GM23338 (cell line): ENCODE results near the gene KRTAP4-11. TPM values are rescaled to one million over a fixed set of nuclear protein-coding genes. Genes with fewer than 3 reads are reported as not detected.
"Not testable (repeated sequence)": the region's sequence is repeated elsewhere in the genome, so short reads cannot be mapped to it uniquely, and the experiment has no call there.

ENCODE experiments used
- ATAC-seq: fragments of 200-7000 bp; cut with Tn5 transposase; 3 replicates; pipeline ENCODE4 v1.9.1; 2020
- DNase-seq: peaks from one replicate; pipeline ENCODE4 v3.0.0-alpha.2; 2015; ENCODE audit warnings: low spot score
- H2AFZ ChIP-seq: fragments of 200-600 bp; sonication (generic); 2 replicates; pipeline ENCODE4 v1.8.0; 2016; ENCODE audit warnings: antibody characterized with exemption, mild to moderate bottlenecking, moderate library complexity
- H3F3A ChIP-seq: fragments of 200-600 bp; sonication (generic); replicated peaks from 2 replicates; pipeline ENCODE4 v1.8.0; 2017; ENCODE audit warnings: antibody characterized with exemption, mixed run types, low read depth
- H3K27ac ChIP-seq: fragments of 200-600 bp; sonication (generic); 2 replicates; pipeline ENCODE4 v1.6.1; 2016; ENCODE audit warnings: low read depth
- H3K27me3 ChIP-seq: fragments of 200-600 bp; sonication (generic); 2 replicates; pipeline ENCODE4 v1.8.0; 2016; ENCODE audit warnings: mild to moderate bottlenecking, mixed run types, moderate library complexity; ENCODE audit not compliant: insufficient read depth
- H3K36me3 ChIP-seq: fragments of 200-600 bp; sonication (generic); 2 replicates; pipeline ENCODE4 v1.8.0; 2016; ENCODE audit warnings: mild to moderate bottlenecking; ENCODE audit not compliant: insufficient read depth
- H3K4me1 ChIP-seq: fragments of 200-600 bp; sonication (generic); 2 replicates; pipeline ENCODE4 v1.8.0; 2016; ENCODE audit warnings: mild to moderate bottlenecking, moderate library complexity; ENCODE audit not compliant: insufficient read depth
- H3K4me2 ChIP-seq: fragments of 200-600 bp; sonication (generic); 2 replicates; pipeline ENCODE4 v1.7.1; 2017; ENCODE audit warnings: mixed run types
- H3K4me3 ChIP-seq: fragments of 200-600 bp; sonication (generic); 2 replicates; pipeline ENCODE4 v1.6.1; 2016; ENCODE audit warnings: mixed run types
- H3K79me2 ChIP-seq: fragments of 200-600 bp; sonication (generic); replicated peaks from 2 replicates; pipeline ENCODE4 v1.8.0; 2017; ENCODE audit warnings: mild to moderate bottlenecking; ENCODE audit not compliant: insufficient read depth
- H3K9me2 ChIP-seq: fragments of 200-600 bp; sonication (generic); 2 replicates; pipeline ENCODE4 v1.8.0; 2017; ENCODE audit not compliant: insufficient read depth
- H4K20me1 ChIP-seq: fragments of 200-600 bp; sonication (generic); replicated peaks from 2 replicates; pipeline ENCODE4 v1.8.0; 2017; ENCODE audit warnings: mild to moderate bottlenecking; ENCODE audit not compliant: insufficient read depth
- H3K27ac Mint-ChIP-seq: 2 replicates; pipeline ENCODE4 v1.8.0; 2020; ENCODE audit warnings: inconsistent platforms, mild to moderate bottlenecking, moderate library complexity, mixed read lengths
- H3K27me3 Mint-ChIP-seq: 3 replicates; pipeline ENCODE4 v1.8.0; 2022; ENCODE audit warnings: low read depth, mild to moderate bottlenecking, moderate library complexity, mixed read lengths, inconsistent platforms; ENCODE audit not compliant: insufficient read depth, poor library complexity
- H3K36me3 Mint-ChIP-seq: 3 replicates; pipeline ENCODE4 v1.8.0; 2021; ENCODE audit warnings: low read depth, mild to moderate bottlenecking, inconsistent platforms, moderate library complexity, mixed read lengths
- H3K4me1 Mint-ChIP-seq: 3 replicates; pipeline ENCODE4 v1.8.0; 2020; ENCODE audit warnings: mild to moderate bottlenecking, inconsistent platforms, mixed read lengths
- H3K4me3 Mint-ChIP-seq: 3 replicates; pipeline ENCODE4 v1.8.0; 2021; ENCODE audit warnings: moderate library complexity, mild to moderate bottlenecking, inconsistent platforms, mixed read lengths
- H3K9me3 Mint-ChIP-seq: 3 replicates; pipeline ENCODE4 v1.8.0; 2020; ENCODE audit warnings: moderate library complexity, mild to moderate bottlenecking, inconsistent platforms, mixed read lengths
- CREB1 ChIP-seq: fragments of 250-450 bp; sonication (Bioruptor Pico); IDR thresholded peaks from 2 replicates; pipeline ENCODE4 v1.5.0; 2020; ENCODE audit warnings: low read depth, mild to moderate bottlenecking, moderate library complexity
- NANOG ChIP-seq: IDR thresholded peaks from 2 replicates; pipeline ENCODE4 v1.6.1; 2016; ENCODE audit warnings: antibody characterized with exemption, borderline replicate concordance
- POLR2AphosphoS5 ChIP-seq: IDR thresholded peaks from 2 replicates; pipeline ENCODE4 v1.6.1; 2016; ENCODE audit warnings: antibody characterized with exemption, low read depth
- polyA plus RNA-seq: library from polyadenylated mRNA; unstranded; fragments of >200 nt; fragmentation: Nextera tagmentation; extraction: Ambion mirVana; gene quantifications from 2 replicates; pipeline ENCODE4 v1.2.1, GENCODE V29; 2016
- total RNA-seq: library from RNA; depleted of rRNA; stranded (reverse); fragments of >200 nt; shearing (Covaris generic); gene quantifications from 2 replicates; pipeline ENCODE4 v1.2.3, GENCODE V29; 2014
- TF ChIP-seq, protein P1 (sequence below): IDR thresholded peaks from 2 replicates; pipeline ENCODE4 v1.6.1; 2016; ENCODE audit warnings: antibody characterized with exemption
- TF ChIP-seq, protein P2 (sequence below): fragments of 250-450 bp; sonication (Bioruptor Pico); IDR thresholded peaks from 2 replicates; pipeline ENCODE4 v1.5.0; 2020; ENCODE audit warnings: mild to moderate bottlenecking, moderate library complexity

KRTAP4-11 gene
- total and polyA plus RNA-seq, 2 experiments from 2014 or later, result not detected

DNA sequence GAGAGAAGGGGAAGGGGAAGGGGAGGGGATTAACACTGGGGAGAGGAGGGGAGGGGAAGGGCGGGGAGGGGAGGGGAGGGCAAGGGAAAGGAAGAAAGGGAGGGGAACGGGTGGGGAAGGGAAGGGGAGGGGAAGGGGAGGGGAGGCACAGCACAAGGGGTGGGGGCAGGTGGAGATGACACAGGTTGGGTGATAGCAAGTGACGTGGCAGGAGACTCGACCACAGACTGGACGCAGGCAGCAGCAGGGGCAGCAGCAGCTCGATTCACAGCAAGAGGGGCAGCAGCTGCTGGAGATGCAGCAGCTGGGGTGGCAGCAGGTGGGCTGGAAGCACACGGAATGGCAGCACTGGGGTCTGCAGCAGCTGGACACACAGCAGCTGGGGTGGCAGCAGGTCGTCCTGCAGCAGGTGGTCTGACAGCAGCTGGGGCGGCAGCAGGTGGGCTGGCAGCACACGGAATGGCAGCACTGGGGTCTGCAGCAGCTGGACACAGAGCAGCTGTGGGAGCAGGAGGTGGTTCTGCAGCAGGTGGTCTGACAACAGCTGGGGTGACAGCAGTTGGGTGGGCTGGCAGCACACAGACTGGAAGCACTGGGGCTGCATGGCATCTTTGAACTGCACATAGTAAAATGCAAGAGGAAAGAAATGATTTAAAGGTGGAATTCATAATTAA, 16.4 kb downstream of the KRTAP4-11 start, which contains the start of gene KRTAP4-16 (continued):
- TF ChIP-seq, protein P1, sequence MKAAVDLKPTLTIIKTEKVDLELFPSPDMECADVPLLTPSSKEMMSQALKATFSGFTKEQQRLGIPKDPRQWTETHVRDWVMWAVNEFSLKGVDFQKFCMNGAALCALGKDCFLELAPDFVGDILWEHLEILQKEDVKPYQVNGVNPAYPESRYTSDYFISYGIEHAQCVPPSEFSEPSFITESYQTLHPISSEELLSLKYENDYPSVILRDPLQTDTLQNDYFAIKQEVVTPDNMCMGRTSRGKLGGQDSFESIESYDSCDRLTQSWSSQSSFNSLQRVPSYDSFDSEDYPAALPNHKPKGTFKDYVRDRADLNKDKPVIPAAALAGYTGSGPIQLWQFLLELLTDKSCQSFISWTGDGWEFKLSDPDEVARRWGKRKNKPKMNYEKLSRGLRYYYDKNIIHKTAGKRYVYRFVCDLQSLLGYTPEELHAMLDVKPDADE, result no peak
- no peak for TF ChIP-seq NANOG
- TF ChIP-seq, protein P2, sequence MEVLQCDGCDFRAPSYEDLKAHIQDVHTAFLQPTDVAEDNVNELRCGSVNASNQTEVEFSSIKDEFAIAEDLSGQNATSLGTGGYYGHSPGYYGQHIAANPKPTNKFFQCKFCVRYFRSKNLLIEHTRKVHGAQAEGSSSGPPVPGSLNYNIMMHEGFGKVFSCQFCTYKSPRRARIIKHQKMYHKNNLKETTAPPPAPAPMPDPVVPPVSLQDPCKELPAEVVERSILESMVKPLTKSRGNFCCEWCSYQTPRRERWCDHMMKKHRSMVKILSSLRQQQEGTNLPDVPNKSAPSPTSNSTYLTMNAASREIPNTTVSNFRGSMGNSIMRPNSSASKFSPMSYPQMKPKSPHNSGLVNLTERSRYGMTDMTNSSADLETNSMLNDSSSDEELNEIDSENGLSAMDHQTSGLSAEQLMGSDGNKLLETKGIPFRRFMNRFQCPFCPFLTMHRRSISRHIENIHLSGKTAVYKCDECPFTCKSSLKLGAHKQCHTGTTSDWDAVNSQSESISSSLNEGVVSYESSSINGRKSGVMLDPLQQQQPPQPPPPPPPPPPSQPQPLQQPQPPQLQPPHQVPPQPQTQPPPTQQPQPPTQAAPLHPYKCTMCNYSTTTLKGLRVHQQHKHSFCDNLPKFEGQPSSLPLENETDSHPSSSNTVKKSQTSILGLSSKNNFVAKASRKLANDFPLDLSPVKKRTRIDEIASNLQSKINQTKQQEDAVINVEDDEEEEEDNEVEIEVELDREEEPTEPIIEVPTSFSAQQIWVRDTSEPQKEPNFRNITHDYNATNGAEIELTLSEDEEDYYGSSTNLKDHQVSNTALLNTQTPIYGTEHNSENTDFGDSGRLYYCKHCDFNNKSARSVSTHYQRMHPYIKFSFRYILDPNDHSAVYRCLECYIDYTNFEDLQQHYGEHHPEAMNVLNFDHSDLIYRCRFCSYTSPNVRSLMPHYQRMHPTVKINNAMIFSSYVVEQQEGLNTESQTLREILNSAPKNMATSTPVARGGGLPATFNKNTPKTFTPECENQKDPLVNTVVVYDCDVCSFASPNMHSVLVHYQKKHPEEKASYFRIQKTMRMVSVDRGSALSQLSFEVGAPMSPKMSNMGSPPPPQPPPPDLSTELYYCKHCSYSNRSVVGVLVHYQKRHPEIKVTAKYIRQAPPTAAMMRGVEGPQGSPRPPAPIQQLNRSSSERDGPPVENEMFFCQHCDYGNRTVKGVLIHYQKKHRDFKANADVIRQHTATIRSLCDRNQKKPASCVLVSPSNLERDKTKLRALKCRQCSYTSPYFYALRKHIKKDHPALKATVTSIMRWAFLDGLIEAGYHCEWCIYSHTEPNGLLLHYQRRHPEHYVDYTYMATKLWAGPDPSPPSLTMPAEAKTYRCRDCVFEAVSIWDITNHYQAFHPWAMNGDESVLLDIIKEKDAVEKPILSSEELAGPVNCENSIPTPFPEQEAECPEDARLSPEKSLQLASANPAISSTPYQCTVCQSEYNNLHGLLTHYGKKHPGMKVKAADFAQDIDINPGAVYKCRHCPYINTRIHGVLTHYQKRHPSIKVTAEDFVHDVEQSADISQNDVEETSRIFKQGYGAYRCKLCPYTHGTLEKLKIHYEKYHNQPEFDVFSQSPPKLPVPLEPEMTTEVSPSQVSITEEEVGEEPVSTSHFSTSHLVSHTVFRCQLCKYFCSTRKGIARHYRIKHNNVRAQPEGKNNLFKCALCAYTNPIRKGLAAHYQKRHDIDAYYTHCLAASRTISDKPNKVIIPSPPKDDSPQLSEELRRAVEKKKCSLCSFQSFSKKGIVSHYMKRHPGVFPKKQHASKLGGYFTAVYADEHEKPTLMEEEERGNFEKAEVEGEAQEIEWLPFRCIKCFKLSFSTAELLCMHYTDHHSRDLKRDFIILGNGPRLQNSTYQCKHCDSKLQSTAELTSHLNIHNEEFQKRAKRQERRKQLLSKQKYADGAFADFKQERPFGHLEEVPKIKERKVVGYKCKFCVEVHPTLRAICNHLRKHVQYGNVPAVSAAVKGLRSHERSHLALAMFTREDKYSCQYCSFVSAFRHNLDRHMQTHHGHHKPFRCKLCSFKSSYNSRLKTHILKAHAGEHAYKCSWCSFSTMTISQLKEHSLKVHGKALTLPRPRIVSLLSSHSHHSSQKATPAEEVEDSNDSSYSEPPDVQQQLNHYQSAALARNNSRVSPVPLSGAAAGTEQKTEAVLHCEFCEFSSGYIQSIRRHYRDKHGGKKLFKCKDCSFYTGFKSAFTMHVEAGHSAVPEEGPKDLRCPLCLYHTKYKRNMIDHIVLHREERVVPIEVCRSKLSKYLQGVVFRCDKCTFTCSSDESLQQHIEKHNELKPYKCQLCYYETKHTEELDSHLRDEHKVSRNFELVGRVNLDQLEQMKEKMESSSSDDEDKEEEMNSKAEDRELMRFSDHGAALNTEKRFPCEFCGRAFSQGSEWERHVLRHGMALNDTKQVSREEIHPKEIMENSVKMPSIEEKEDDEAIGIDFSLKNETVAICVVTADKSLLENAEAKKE (CRISPR knock-in tag), result no peak
- no peak for TF ChIP-seq CREB1
- no peak for TF ChIP-seq POLR2AphosphoS5

DNA sequence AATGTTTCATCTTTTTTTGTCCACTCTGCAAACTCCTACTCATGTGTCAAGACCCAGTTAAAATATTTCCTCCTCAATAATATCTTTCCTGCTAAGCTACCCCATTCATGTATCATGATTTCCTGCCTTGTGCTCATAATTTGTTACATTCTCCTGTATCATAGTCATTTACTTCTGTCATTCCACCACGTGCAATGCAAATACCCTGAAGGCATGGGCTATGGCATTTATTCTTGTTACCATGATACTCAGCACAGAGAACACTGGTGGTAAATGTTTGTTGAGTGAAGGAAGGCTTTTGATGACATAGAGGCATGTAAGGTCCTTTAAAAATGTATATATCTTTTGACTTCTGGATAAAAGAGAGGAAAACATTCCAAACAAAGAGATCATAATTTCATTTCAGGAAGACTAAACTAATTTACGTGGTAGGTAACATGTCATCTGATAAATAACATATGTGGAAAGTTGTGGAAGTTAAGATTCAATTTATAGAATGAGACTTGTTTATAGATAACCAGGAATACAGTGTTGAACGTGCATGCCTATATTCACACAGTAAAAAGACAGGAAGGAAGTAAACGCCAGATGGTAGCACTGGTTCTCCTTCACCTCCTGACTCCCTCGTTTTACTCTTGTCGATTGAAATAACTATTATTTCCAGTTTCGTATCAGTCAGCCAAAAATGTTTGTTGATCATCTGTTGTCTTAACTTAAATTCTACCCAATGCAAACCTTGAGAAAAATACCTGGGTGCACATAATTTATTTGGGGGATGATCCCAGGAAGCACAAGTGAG, 18.3 kb downstream of the KRTAP4-11 start:
- peaks cover 32% of the 10 kb centered on the region for H3K4me1 Mint-ChIP-seq
- not testable (repeated sequence) for H3K4me2 ChIP-seq, ATAC-seq

More for the DNA sequence above, 18.3 kb downstream of the KRTAP4-11 start:
- H3K36me3 ChIP-seq, H3K79me2 ChIP-seq, H3K36me3 Mint-ChIP-seq, H3K9me2 ChIP-seq, H3F3A ChIP-seq, H3K4me1 ChIP-seq, H3K4me3 Mint-ChIP-seq, H2AFZ ChIP-seq, H3K27me3 ChIP-seq, H3K27me3 Mint-ChIP-seq, H3K4me3 ChIP-seq, H4K20me1 ChIP-seq, H3K27ac ChIP-seq, H3K9me3 Mint-ChIP-seq, H3K27ac Mint-ChIP-seq, DNase-seq: not testable (repeated sequence)
